ENCODE data around the gene LKAAEAR1.

DNA sequence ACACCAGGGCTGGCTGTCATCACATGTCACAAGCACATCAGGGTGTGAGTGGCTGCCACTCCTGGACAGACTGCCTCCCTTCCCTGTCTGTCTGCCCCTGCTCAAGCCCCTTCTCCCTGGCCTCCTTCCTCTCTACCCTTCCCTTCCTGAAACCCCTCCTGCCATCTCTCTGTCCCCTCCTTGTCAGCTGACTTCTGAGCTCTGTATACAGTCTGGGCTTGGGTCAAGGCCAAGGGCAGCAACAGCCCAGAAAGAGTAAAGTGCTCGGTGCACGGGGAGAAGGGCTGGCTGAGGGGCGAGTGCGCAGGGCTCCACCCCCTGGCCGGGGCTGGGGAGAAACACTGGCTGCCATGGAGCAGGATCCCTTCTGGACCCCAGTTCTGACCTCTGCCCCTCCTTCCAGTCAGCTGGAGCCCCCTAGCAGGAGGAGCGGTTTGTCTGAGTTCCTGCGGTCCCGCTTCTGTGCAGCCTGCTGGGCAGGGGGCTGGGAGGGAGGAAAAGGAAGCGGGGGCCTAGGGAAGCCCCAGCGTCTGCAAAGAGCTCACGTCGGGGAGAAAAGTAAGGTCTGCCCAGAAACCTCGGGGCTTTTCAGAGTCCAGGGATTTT is 2.0 kb downstream of the LKAAEAR1 start:
- TF ChIP-seq, protein P1, sequence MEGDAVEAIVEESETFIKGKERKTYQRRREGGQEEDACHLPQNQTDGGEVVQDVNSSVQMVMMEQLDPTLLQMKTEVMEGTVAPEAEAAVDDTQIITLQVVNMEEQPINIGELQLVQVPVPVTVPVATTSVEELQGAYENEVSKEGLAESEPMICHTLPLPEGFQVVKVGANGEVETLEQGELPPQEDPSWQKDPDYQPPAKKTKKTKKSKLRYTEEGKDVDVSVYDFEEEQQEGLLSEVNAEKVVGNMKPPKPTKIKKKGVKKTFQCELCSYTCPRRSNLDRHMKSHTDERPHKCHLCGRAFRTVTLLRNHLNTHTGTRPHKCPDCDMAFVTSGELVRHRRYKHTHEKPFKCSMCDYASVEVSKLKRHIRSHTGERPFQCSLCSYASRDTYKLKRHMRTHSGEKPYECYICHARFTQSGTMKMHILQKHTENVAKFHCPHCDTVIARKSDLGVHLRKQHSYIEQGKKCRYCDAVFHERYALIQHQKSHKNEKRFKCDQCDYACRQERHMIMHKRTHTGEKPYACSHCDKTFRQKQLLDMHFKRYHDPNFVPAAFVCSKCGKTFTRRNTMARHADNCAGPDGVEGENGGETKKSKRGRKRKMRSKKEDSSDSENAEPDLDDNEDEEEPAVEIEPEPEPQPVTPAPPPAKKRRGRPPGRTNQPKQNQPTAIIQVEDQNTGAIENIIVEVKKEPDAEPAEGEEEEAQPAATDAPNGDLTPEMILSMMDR (IDR thresholded peaks at IDR 0.05) = no peak
- no peak for TF ChIP-seq POLR2A (IDR thresholded peaks at IDR 0.05)
- no peak for TF ChIP-seq EP300 (IDR thresholded peaks at IDR 0.05)
